Liver (tissue), 9 donors: ENCODE measurements around the gene CT45A10. TPM values are rescaled to one million over a fixed set of nuclear protein-coding genes. Genes with fewer than 3 reads are reported as not detected.
"Not testable (repeated sequence)": the region's sequence is repeated elsewhere in the genome, so short reads cannot be mapped to it uniquely, and the experiment has no call there.

Experiments used
- DNase-seq: peaks from one replicate; pipeline ENCODE4 v3.0.0-alpha.2; 2017; ENCODE audit warnings: low spot score
- H3K27ac ChIP-seq, 2 donors: one replicate each; pipeline ENCODE4 v1.7.0; 2013; ENCODE audit warnings: inconsistent platforms in 2 of 2, low read length in 2 of 2, control low read depth in 1 of 2, low read depth in 1 of 2, mild to moderate bottlenecking in 1 of 2
- H3K27me3 ChIP-seq, 4 donors: one replicate each; pipeline versions ENCODE4 v1.6.1 to v1.7.0; 2013; ENCODE audit warnings: low read length in 3 of 4, inconsistent platforms in 1 of 4, mild to moderate bottlenecking in 1 of 4, moderate library complexity in 1 of 4; ENCODE audit not compliant: control insufficient read depth in 4 of 4, insufficient read depth in 4 of 4
- H3K36me3 ChIP-seq, 4 donors: one replicate each; pipeline versions ENCODE4 v1.6.1 to v1.7.0; 2013; ENCODE audit warnings: low read length in 3 of 4, mild to moderate bottlenecking in 3 of 4, low read depth in 1 of 4, moderate library complexity in 1 of 4; ENCODE audit not compliant: control insufficient read depth in 4 of 4, insufficient read depth in 3 of 4
- H3K4me1 ChIP-seq, 4 donors: one replicate each; pipeline versions ENCODE4 v1.6.1 to v1.7.0; 2013; ENCODE audit warnings: low read length in 3 of 4, mild to moderate bottlenecking in 3 of 4, moderate library complexity in 1 of 4; ENCODE audit not compliant: control insufficient read depth in 4 of 4, insufficient read depth in 4 of 4
- H3K4me3 ChIP-seq, 3 donors: one replicate each; pipeline versions ENCODE4 v1.6.1 to v1.7.0; 2013; ENCODE audit warnings: low read length in 3 of 3, control low read depth in 1 of 3, low read depth in 1 of 3, mild to moderate bottlenecking in 1 of 3
- H3K9ac ChIP-seq, 2 donors: one replicate each; pipeline ENCODE4 v1.7.0; 2013; ENCODE audit warnings: low read length in 2 of 2, mild to moderate bottlenecking in 2 of 2, moderate library complexity in 2 of 2, control low read depth in 1 of 2, low read depth in 1 of 2
- H3K9me3 ChIP-seq, 4 donors: one replicate each; pipeline versions ENCODE4 v1.6.1 to v1.7.0; 2013; ENCODE audit warnings: low read length in 3 of 4; ENCODE audit not compliant: control insufficient read depth in 4 of 4
- ATF3 ChIP-seq: IDR thresholded peaks from 2 replicates; pipeline ENCODE4 v1.6.1; 2016; ENCODE audit warnings: antibody characterized with exemption
- FOXA1 ChIP-seq: IDR thresholded peaks from 2 replicates; pipeline ENCODE4 v1.6.1; 2016; ENCODE audit warnings: antibody characterized with exemption
- GABPA ChIP-seq, 2 donors: IDR thresholded peaks in 1 of 2; conservative IDR thresholded peaks in 1 of 2; 2 replicates each; pipeline ENCODE4 v1.6.1; 2016; ENCODE audit warnings: antibody characterized with exemption in 2 of 2, mild to moderate bottlenecking in 1 of 2, moderate library complexity in 1 of 2
- NR2F2 ChIP-seq: IDR thresholded peaks from 2 replicates; pipeline ENCODE4 v1.6.1; 2016; ENCODE audit warnings: antibody characterized with exemption
- RAD21 ChIP-seq, 2 donors: IDR thresholded peaks; 2 replicates each; pipeline ENCODE4 v1.6.1; 2016; ENCODE audit warnings: antibody characterized with exemption in 2 of 2, mild to moderate bottlenecking in 2 of 2
- REST ChIP-seq: IDR thresholded peaks from 2 replicates; pipeline ENCODE4 v1.6.1; 2016; ENCODE audit warnings: antibody characterized with exemption, mild to moderate bottlenecking
- SP1 ChIP-seq: IDR thresholded peaks from 2 replicates; pipeline ENCODE4 v1.6.1; 2018; ENCODE audit warnings: antibody characterized with exemption, mild to moderate bottlenecking
- TAF1 ChIP-seq: conservative IDR thresholded peaks from 2 replicates; pipeline ENCODE4 v1.6.1; 2016; ENCODE audit warnings: antibody characterized with exemption, mild to moderate bottlenecking
- YY1 ChIP-seq: IDR thresholded peaks from 2 replicates; pipeline ENCODE4 v1.6.1; 2016; ENCODE audit warnings: antibody characterized with exemption, mild to moderate bottlenecking
- WGBS: extraction: QIAGEN DNeasy Blood & Tissue Kit; methylation state at CpG from one replicate; pipeline ENCODE4 v1.1.7; 2013; 5-methylcytosine and 5-hydroxymethylcytosine counted together
- polyA plus RNA-seq, 2 donors: library from polyadenylated mRNA; stranded (reverse) in 1 of 2; unstranded in 1 of 2; fragments of 200-250 nt in 1 of 2; fragments of >200 nt in 1 of 2; fragmentation: Nextera tagmentation in 1 of 2; extraction: Ambion mirVana in 1 of 2; gene quantifications; one replicate each; pipeline versions ENCODE4 v1.2.1 to v1.2.3, GENCODE V29; 2013 to 2015
- total RNA-seq, 2 donors: library from RNA; depleted of rRNA; stranded (reverse); fragments of >200 nt; gene quantifications; one replicate each; pipeline ENCODE4 v1.2.3, GENCODE V29; 2014
- TF ChIP-seq, protein P1 (sequence below): IDR thresholded peaks from 2 replicates; pipeline ENCODE4 v1.6.1; 2016; ENCODE audit warnings: antibody characterized with exemption
- TF ChIP-seq, protein P2 (sequence below): IDR thresholded peaks from 2 replicates; pipeline ENCODE4 v1.6.1; 2016; ENCODE audit warnings: antibody characterized with exemption
- TF ChIP-seq, protein P3 (sequence below): fragments of 150-350 bp; IDR thresholded peaks from 2 replicates; pipeline ENCODE4 v1.5.1; 2017; ENCODE audit warnings: improper control_type of control experiment, low read depth, low read length; ENCODE audit not compliant: missing input control
- donor health status: healthy.
- donor health status: healthy.
- donor health status: healthy.
- donor health status: healthy.
- donor health status: healthy.

Gene CT45A10
- total and polyA plus RNA-seq, 4 donors: not detected

DNA sequence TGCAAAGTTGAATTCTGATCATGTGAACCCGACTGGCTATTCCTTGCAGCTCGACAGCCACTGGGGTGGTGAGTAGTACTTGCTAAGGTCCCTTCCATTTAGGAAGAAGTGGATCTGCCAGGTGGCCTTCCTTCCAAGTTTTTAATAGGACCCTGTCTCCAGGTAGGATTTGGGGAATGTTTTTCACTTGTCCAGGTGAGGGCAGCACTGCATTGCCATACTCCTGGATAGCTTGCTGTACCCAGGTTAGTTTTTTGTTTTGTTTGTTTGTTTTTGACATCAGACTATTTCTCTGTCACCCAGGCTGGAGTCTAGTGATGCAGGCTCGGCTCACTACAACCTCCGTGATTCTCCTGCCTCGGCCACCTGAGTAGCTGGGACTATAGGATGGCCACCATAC, 30.1 kb upstream of the CT45A10 start:
- DNase-seq: no peak
- H3K36me3 ChIP-seq: no peaks in the 10 kb centered on the region
- WGBS: 76% methylated on average over 5 of the region's 5 CpGs

DNA sequence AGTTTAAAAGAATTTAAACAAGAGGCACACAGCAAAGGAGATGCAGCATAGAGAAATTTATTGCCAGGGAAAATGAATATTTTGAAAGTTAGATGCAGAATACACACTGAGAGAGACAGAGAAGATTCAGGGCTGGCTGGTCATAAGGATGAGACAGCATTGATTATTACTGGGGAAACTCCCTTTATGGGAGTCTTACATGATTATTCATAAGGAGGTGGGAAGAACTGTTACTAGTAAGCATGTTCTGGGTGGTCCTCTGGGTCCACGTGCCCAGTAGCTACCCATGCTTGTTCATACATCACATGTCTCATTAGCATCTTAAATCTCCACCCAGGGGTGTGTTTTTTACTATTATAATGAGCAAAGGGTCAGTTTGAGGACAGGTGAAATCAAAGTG, 27.3 kb upstream of the CT45A10 start:
- H3K27ac ChIP-seq, H3K4me3 ChIP-seq, H3K9me3 ChIP-seq, H3K36me3 ChIP-seq, H3K9ac ChIP-seq, DNase-seq, H3K4me1 ChIP-seq, H3K27me3 ChIP-seq: not testable (repeated sequence)
- 56% methylated on average over 1 of the region's 1 CpG for WGBS

More for the DNA sequence above, 30.1 kb upstream of the CT45A10 start:
- H3K27me3 ChIP-seq: peaks cover 0 to 3% (median 0%) of the 10 kb centered on the region in 4 donors
- no peak overlapping the region for H3K9ac ChIP-seq
- H3K27ac ChIP-seq: no peak overlapping the region
- H3K4me1 ChIP-seq: no peaks in the 10 kb centered on the region
- H3K9me3 ChIP-seq: no peaks in the 10 kb centered on the region
- no peak for TF ChIP-seq ATF3
- peak in 1 of 2 donors; percentile 40 for TF ChIP-seq RAD21 (IDR thresholded peaks at IDR 0.05)
- H3K4me3 ChIP-seq: no peak overlapping the region

DNA sequence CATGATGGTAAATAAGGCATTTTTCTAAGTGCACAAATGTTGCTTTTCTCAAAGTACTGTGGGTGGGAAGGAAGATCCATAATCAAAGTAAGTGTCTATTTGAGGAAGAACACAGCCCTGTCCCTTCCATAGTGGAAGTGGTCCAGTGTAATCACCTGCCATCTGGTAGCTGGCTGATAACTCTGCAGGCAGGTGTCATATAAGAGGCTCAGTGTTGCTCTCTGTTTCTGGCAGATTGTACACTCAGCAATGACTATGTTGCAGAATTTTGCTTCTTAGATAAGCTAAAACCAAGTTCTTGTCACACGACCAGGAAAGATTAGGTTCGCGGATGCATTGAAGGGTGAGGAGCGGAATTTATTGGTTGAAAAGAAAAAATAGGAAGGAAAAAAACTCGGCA, 21.2 kb upstream of the CT45A10 start:
- TF ChIP-seq TAF1: no peak
- TF ChIP-seq NR2F2: no peak
- TF ChIP-seq, protein P1, sequence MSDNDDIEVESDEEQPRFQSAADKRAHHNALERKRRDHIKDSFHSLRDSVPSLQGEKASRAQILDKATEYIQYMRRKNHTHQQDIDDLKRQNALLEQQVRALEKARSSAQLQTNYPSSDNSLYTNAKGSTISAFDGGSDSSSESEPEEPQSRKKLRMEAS: no peak
- TF ChIP-seq ATF3: no peak
- no peak for TF ChIP-seq GABPA (IDR thresholded peaks at IDR 0.05 in 1 of 2, conservative IDR thresholded peaks at IDR 0.05 in 1 of 2)
- TF ChIP-seq, protein P2, sequence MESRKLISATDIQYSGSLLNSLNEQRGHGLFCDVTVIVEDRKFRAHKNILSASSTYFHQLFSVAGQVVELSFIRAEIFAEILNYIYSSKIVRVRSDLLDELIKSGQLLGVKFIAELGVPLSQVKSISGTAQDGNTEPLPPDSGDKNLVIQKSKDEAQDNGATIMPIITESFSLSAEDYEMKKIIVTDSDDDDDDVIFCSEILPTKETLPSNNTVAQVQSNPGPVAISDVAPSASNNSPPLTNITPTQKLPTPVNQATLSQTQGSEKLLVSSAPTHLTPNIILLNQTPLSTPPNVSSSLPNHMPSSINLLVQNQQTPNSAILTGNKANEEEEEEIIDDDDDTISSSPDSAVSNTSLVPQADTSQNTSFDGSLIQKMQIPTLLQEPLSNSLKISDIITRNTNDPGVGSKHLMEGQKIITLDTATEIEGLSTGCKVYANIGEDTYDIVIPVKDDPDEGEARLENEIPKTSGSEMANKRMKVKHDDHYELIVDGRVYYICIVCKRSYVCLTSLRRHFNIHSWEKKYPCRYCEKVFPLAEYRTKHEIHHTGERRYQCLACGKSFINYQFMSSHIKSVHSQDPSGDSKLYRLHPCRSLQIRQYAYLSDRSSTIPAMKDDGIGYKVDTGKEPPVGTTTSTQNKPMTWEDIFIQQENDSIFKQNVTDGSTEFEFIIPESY: no peak
- TF ChIP-seq FOXA1: no peak
- TF ChIP-seq YY1: no peak
- no peak for TF ChIP-seq SP1
- TF ChIP-seq, protein P3, sequence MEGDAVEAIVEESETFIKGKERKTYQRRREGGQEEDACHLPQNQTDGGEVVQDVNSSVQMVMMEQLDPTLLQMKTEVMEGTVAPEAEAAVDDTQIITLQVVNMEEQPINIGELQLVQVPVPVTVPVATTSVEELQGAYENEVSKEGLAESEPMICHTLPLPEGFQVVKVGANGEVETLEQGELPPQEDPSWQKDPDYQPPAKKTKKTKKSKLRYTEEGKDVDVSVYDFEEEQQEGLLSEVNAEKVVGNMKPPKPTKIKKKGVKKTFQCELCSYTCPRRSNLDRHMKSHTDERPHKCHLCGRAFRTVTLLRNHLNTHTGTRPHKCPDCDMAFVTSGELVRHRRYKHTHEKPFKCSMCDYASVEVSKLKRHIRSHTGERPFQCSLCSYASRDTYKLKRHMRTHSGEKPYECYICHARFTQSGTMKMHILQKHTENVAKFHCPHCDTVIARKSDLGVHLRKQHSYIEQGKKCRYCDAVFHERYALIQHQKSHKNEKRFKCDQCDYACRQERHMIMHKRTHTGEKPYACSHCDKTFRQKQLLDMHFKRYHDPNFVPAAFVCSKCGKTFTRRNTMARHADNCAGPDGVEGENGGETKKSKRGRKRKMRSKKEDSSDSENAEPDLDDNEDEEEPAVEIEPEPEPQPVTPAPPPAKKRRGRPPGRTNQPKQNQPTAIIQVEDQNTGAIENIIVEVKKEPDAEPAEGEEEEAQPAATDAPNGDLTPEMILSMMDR: no peak
- no peak for TF ChIP-seq REST
- 83% methylated on average over 5 of the region's 5 CpGs for WGBS

More for the DNA sequence above, 21.2 kb upstream of the CT45A10 start:
- Histone ChIP-seq H3K27ac (no peak overlapping the region), H3K4me3 (no peak overlapping the region), H3K4me1 (no peaks in the 10 kb centered on the region), H3K9me3 (peaks cover 0 to 2% (median 0%) of the 10 kb centered on the region in 4 donors), H3K27me3 (peaks cover 0 to 7% (median 0%) of the 10 kb centered on the region in 4 donors), H3K9ac (no peak overlapping the region), H3K36me3 (no peaks in the 10 kb centered on the region)
- no peak for DNase-seq
